Lower leg skin (tissue), 4 donors: ENCODE measurements around the gene ID2. TPM values are rescaled to one million over a fixed set of nuclear protein-coding genes. Genes with fewer than 3 reads are reported as not detected.
A peak's percentile ranks its signal among the peaks of the same experiment; 100 is the strongest.

ENCODE experiments used
- DNase-seq, 2 donors: peaks; one replicate each; pipeline ENCODE4 v3.0.0-alpha.2; 2019; ENCODE audit warnings: low spot score in 2 of 2
- H3K4me3 ChIP-seq: fragments of 200-600 bp; sonication (generic); 2 replicates; pipeline ENCODE4 v1.5.1; 2017; ENCODE audit warnings: mild to moderate bottlenecking, low read depth; ENCODE audit not compliant: poor library complexity, severe bottlenecking
- POLR2A ChIP-seq, 2 donors: fragments of 450-650 bp; IDR thresholded peaks; one replicate each; pipeline ENCODE4 v1.6.1; 2016 to 2017; ENCODE audit warnings: antibody characterized with exemption in 2 of 2, mild to moderate bottlenecking in 1 of 2, moderate library complexity in 1 of 2
- WGBS, 2 donors: methylation state at CpG; one replicate each; pipeline ENCODE4 v1.1.5; 2018; 5-methylcytosine and 5-hydroxymethylcytosine counted together
- intact Hi-C: fragments of 100-400 bp; cut with DNase I; formaldehyde crosslinking; loops from one replicate; pipeline ENCODE4 v1.15.0; 2023; ENCODE audit warnings: low total_unique reads
- total RNA-seq, 4 donors: library from RNA; depleted of rRNA; stranded (reverse); fragments of >200 nt; gene quantifications; one replicate each; pipeline ENCODE4 v1.1.0, GENCODE V29; 2016
- TF ChIP-seq, protein P1 (sequence below), 3 donors: fragments of 450-650 bp; IDR thresholded peaks; one replicate each; pipeline ENCODE4 v1.5.1; 2016; ENCODE audit warnings: antibody characterized with exemption in 3 of 3, mild to moderate bottlenecking in 3 of 3, moderate library complexity in 2 of 3

The ID2 gene
- total RNA-seq, 4 donors from 2014 or later, result 120 to 271 (median 209) TPM

DNA sequence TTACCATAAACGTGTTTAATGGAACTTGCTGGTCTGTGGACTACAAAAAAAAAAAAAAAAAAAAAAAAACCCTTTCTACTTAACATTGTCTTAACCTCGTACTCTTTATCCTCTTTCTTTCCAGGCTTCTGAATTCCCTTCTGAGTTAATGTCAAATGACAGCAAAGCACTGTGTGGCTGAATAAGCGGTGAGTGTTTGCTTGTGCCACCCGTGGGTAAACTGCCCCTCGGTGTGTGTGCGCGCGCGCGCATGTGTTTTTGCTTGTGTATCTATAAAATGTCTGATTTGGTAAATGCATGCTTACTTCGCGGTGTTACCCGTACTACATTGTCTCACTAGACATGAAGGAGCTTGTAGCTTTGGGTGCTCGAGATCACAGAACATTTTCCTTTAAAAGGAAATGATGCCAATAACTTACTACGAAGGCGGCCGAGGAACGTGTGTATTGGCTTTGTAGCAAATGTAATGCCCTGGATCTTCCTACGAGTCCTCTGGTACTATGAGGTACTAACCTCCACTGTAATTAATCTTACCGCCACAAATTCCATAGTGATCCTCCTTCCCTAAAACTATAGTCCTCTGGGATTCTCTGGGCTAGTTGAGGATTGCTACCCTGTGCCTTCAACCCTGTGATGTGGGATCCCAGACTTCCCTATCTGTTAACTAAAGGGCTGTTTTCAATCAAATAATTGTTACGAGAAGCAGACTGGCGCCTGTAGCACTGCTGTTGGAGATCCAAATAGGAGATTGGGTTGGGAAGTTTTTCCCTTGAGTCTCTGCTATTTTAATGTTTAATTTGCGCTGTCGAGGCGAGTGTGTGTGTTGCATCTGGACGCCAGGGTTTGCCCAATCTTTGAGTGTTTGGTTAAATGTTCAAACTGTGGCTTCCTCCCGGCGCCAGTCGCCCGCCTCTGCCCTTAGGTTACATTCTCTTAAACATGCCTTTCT lies 1.1 kb downstream of the ID2 start:
- DNase-seq, result peak; percentile 51 to 92
- WGBS, 2 donors, result 0% methylated on average over 30 of the region's 30 CpGs
- peak overlapping the region; percentile 80 for H3K4me3 ChIP-seq
- intact Hi-C loops, result loop anchor here (10.0 kb wide), 1 partner anchor 138 kb away; no protein-coding TSS in a partner anchor
- TF ChIP-seq, protein P1, sequence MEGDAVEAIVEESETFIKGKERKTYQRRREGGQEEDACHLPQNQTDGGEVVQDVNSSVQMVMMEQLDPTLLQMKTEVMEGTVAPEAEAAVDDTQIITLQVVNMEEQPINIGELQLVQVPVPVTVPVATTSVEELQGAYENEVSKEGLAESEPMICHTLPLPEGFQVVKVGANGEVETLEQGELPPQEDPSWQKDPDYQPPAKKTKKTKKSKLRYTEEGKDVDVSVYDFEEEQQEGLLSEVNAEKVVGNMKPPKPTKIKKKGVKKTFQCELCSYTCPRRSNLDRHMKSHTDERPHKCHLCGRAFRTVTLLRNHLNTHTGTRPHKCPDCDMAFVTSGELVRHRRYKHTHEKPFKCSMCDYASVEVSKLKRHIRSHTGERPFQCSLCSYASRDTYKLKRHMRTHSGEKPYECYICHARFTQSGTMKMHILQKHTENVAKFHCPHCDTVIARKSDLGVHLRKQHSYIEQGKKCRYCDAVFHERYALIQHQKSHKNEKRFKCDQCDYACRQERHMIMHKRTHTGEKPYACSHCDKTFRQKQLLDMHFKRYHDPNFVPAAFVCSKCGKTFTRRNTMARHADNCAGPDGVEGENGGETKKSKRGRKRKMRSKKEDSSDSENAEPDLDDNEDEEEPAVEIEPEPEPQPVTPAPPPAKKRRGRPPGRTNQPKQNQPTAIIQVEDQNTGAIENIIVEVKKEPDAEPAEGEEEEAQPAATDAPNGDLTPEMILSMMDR (IDR thresholded peaks at IDR 0.05), result no peak
- no peak for TF ChIP-seq POLR2A (IDR thresholded peaks at IDR 0.05)

GRCh38 chr2:8684540-8684877 lies 2.7 kb downstream of the ID2 start:
- intact Hi-C loops, result loop anchor here (10.0 kb wide), 1 partner anchor 140 kb away; no protein-coding TSS in a partner anchor
- WGBS, 2 donors, result 6 to 12% methylated on average over 3 of the region's 3 CpGs
- DNase-seq, result peak; percentile 43 to 84

GRCh38 chr2:8684878-8685696 lies 3.2 kb downstream of the ID2 start:
- H3K4me3 ChIP-seq, result peak overlapping the region; percentile 50
- peak; percentile 47 to 94 for DNase-seq
- TF ChIP-seq POLR2A (IDR thresholded peaks at IDR 0.05), result no peak
- TF ChIP-seq, protein P1 (IDR thresholded peaks at IDR 0.05), result no peak
- intact Hi-C loops, result loop anchor here (5.0 to 10.0 kb wide), 2 partner anchors 140 to 1258 kb away; no protein-coding TSS in a partner anchor
- 1% methylated on average over 20 to 41 of the region's 87 CpGs for WGBS, 2 donors

More at GRCh38 chr2:8684540-8684877, 2.7 kb downstream of the ID2 start:
- H3K4me3 ChIP-seq, result peak overlapping the region; percentile 19
- TF ChIP-seq, protein P1 (IDR thresholded peaks at IDR 0.05), result no peak
- no peak for TF ChIP-seq POLR2A (IDR thresholded peaks at IDR 0.05)

DNA sequence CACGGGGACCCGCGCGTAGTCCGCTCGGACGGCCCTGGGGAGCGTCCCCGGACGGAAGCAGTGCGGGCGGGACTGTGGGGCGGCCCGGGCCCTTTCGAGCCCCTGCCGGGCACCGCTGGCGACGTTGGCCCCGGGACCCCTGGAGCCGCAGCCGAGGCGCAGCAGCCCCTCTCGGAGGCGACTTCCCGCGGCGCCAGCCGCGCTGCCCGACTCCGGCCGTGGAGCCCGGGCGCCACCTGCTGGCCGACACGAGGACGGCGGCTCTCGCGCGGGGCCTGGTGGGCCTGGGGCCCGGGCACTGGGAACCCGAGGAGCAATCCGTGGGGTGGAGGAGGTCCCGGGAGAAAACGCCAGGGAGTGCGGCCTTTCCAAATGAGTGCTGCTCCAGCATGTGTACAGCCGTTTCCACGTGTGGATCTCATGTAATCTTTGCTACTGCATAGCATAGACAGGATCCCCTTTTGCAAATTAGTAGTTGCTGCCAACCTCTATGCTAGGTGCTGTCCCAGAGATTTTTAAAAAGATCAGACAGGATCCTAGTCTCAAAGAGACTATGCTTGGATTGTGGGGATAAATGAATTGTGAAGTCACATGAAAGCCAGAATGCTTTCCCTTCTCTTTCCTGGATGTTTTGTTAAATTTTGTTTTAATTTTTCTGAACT lies 4.0 kb downstream of the ID2 start:
- intact Hi-C loops, result loop anchor here (5.0 to 10.0 kb wide), 2 partner anchors 141 to 1259 kb away; no protein-coding TSS in a partner anchor
- 0% methylated on average over 13 to 49 of the region's 50 CpGs for WGBS, 2 donors
- H3K4me3 ChIP-seq, result peak overlapping the region; percentile 50
- no peak for TF ChIP-seq POLR2A (IDR thresholded peaks at IDR 0.05)
- TF ChIP-seq, protein P1 (IDR thresholded peaks at IDR 0.05), result peak in 1 of 3 donors; percentile 51
- peak; percentile 36 to 95 for DNase-seq

GRCh38 chr2:8691859-8692437 lies 10.1 kb downstream of the ID2 start:
- no peak for DNase-seq
- intact Hi-C loops, result no loop called here
- WGBS, 2 donors, result 91 to 92% methylated on average over 9 of the region's 9 CpGs
- TF ChIP-seq POLR2A (IDR thresholded peaks at IDR 0.05), result no peak
- TF ChIP-seq, protein P1 (IDR thresholded peaks at IDR 0.05), result no peak
- H3K4me3 ChIP-seq, result no peak overlapping the region
